Stimulated activated CD4-positive, alpha-beta T cell treated with anti-CD3 and anti-CD28 coated beads, Interleukin-2, amount 100 ng/mL, for 4 hours (primary cell): ENCODE measurements around the gene ZNF653.

Experiments
- DNase-seq: peaks from one replicate; pipeline ENCODE4 v3.0.0-alpha.2; 2020; ENCODE audit warnings: low read depth

The ZNF653 gene

GRCh38 chr19:11505504-11506100, at the start of gene ZNF653:
Gene ZNF653 (minus strand): TSS chr19:11505839. CDS start chr19:11505786, 53 bp downstream.
- DNase-seq: peak; percentile 93

- DNase-seq: no peak
Observed at GRCh38 chr19:11555246-11555645, 49.6 kb upstream of the ZNF653 start.

DNA sequence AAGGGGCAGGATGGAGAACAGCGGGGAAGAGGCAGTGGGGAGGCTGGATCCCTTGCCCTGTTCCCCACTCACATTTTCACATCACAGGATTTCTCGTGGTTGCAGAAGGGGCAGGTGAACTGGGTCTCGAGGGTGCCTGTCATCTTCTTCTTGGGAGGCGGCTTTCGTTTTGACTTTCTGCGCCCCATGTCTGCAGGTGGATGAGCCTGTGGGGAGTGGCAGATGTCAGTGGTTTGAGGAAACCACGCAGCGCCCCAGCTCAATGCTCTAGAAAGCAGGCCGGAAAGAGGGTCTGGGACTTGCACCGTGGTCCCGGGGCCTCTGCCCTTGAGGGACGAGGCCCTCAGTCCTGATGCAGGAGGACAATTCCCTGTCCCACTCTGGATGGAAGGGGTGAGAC, 48.5 kb upstream of the ZNF653 start:
- no peak for DNase-seq

DNA sequence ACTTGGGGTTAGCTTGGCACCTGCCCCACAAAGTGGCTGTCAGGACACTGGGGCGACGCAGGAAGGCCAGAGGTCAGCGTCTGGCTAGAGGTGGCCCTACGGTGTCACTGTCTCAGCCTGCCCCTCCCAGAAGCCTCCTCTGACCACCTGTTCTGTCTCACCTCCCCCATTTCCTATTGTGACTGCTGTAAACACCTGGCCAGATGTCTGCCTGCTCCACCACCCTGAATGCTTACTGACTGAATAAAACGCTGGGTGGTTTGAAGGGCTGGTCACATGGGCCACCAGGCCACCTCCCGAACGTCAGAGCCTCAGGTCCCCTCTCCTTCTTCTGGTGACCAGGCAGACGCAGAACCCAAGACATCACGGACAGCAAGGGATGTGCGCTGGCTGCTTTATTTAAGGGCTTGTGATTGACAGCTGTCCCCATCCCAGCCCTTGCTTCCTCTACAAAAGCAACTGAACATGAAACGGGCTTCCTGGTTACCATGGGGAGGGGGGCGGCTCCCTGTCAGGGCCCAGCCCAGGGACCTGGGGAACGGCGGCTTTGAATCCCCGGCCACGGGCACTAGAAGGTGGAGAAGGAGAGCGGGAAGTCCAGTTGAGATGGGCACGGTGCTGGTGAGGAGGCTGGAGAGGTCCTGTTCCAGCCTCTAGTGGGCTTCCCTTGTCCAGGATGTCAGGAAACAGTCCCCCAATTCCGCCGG, 47.2 kb upstream of the ZNF653 start:
- no peak for DNase-seq

GRCh38 chr19:11551603-11552235, 46.1 kb upstream of the ZNF653 start:
- no peak for DNase-seq

DNA sequence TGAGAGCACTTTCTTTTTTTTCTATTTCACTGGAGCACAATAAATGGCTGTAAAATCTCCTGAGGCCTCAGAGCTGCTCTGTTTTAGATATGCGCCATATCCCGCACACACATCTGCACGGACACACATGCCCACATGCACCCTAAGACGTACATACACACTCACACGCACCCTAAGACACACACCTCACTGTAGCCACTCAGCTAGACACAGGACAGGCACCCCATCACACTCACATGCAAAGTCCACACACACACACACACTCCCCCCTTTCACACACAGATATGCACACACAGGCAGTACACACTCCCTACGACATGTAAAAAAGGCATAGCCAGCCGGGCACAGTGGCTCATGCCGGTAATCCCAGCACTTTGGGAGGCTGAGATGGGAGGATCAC, 44.6 kb upstream of the ZNF653 start:
- DNase-seq: no peak

GRCh38 chr19:11549386-11549953, 43.8 kb upstream of the ZNF653 start:
- DNase-seq: no peak

DNA sequence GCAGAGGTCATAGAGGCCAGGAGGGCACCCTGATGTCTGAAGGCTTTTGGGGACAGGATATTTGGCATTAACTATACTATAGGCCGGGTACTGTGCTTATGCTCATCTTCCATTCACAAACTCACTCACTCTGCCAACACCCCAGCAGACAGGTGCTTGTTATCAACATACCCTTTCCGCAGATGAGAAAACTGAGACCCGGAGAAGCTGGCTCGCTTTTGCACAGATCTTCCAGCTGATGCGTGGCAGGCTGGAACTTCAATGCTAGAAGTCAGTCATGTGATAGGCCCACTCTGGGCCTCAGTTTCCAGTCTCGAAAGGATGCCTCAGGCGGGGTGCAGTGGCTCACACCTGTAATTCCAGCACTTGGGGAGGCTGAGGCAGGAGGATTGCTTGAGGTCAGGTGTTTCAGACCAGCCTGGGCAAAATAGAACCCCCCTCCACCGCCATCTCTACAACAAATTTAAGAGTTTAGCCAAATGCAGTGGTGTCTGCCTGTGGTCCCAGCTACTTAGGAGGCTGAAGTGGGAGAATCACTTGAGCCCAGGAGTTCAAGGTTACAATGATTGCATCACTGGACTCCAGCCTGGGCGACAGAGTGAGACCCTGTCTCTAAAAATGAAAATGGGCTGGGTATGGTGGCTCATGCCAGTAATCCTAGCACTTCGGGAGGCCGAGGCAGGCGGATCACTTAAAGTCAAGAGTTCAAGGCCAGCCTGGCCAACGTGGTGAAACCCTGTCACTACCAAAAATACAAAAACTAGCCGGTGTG, 42.5 kb upstream of the ZNF653 start:
- no peak for DNase-seq

DNA sequence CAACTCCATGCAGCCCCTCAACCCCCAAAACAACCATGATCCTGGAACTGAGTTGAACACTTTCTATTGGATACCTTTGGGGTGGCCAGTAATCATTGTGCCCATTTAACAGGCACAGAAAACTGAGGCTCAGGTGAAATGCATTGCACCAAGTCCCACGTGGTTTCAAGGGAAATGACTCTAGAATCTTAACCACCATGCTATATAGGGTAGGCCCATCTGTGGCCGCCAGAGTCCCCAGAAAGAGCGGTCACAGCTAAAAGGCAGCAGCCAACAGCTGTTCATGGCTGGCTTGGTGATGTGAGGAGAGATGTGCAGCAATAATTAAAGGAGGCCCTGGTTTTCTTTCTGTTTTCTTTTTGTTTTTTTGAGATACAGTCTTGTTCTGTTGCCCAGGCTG, 35.6 kb upstream of the ZNF653 start:
- no peak for DNase-seq

GRCh38 chr19:11540645-11541044, 35.0 kb upstream of the ZNF653 start:
- DNase-seq: no peak

DNA sequence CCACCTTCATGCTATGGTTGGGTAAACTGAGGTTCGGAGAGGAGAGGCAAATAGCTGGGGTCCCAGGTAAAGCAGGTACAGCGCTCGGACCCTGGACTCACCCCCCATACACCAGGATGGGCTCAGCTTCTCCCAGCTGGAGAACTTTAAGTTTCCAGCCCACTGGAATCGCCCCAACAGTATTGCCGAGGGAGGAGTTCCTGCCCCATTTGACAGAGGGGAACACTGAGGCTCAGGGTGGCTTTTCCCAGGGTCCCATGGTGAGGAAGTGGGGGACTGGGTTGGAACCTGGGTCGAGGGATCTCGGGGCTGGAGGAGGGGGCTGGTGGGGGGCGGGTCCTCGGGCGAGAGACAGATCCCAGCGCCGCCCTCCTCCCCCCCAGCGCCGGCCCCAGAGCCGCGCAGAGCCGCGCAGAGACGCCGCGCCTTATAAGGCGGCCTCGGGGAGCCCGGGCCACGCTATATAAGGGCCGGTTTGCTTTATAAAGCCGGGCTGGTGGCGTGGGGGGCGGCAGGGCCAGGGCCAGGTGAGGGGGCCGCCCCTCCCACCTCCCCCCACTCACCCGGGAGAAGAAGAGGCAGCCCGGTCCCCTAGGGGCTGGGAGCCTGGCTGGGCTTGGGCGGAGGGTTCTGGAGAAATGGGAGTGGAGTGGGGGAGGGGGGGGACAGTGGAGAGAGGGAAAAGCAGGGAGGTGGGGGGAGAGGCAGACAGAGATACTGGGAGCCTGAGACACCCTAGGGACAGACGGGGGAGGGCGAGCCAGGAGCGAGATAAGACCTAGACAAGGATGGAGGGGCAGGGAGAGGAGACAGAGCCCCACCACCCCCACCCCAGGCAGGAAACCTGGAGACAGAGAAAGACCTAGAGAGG, 34.1 kb upstream of the ZNF653 start:
- DNase-seq: no peak

GRCh38 chr19:11538232-11539036, 32.8 kb upstream of the ZNF653 start, which contains the start of gene CNN1:
Gene CNN1 (plus strand): TSS chr19:11538851. CDS start chr19:11538928, 77 bp downstream.
- no peak for DNase-seq

DNA sequence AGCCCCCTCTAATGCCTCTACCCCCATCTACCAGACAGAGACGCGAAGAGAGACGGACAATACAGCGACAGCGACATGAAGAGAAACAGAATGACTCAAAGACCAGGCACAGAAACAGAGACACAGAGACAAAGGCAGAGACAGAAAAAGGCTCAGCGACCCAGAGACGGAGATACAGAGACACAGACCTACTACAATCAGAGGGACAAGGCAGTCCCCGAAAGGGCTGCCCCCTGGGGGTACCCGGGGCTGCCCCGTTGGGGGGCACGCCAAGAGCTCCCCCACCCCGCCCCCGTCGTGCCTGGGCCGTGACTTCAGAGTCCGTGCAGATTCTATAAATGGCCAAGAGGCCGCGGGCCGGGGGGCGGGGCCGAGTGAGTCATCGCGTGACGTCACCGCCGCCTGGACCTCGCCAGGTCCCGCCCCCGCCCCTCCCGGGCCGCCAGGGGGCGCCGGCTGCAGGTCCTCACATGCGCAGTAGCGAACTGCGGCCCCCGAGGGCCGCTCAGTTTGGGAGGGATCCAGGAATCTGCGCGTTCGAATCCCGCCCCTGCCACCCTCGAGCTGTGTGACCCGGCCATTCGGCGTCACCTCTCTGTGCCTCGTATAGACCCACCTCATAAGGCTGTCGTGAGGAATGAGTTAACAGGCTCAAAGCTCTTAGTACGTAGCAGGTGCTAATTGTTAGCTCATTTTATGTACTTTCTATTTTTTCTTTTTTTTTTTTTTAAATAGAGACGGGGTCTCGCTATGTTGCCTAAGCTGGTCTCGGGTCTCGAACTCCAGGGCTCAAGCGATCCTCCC, 30.4 kb upstream of the ZNF653 start:
- peak; percentile 71 for DNase-seq

GRCh38 chr19:11534948-11535347, 29.3 kb upstream of the ZNF653 start:
- no peak for DNase-seq

DNA sequence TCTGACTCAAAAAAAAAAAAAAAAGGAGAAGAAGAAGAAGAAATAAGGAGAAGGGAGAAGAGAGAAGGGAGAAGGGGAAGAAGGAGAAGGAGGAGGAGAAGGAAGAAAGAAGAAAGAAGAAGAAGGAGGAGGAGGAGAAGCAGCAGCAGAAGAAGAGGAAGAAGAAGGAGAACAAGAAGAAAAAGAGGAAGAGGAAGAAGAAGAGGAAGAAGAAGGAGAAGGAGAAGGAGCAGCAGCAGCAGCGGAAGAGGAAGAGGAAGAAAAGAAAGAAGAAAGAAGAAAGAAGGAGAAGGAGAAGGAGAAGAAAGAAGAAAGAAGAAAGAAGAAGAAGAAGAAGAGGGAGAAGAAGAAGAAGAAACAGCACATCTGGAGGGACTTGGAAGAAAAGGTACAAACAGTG, 28.9 kb upstream of the ZNF653 start:
- DNase-seq: no peak

DNA sequence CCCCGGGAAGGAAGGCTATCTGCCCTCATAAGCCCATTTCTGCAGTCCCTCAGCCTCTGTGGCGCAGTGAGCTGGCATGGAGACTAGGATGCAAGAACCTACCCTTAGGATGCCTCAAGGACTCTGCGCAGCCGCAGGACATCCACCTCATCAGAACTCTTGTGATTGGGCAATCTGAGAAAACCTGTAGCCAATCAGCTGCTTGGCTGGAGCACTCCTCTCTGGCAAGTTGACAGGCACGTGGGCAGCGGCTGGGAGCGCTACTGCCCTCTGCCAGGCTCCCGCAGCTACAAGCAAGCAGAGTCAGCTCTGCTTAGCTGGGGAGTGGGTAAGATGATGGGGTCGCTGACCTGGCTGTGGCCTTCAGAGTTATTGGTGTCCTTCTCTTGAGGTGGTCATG, 24.8 kb upstream of the ZNF653 start:
- DNase-seq: no peak

DNA sequence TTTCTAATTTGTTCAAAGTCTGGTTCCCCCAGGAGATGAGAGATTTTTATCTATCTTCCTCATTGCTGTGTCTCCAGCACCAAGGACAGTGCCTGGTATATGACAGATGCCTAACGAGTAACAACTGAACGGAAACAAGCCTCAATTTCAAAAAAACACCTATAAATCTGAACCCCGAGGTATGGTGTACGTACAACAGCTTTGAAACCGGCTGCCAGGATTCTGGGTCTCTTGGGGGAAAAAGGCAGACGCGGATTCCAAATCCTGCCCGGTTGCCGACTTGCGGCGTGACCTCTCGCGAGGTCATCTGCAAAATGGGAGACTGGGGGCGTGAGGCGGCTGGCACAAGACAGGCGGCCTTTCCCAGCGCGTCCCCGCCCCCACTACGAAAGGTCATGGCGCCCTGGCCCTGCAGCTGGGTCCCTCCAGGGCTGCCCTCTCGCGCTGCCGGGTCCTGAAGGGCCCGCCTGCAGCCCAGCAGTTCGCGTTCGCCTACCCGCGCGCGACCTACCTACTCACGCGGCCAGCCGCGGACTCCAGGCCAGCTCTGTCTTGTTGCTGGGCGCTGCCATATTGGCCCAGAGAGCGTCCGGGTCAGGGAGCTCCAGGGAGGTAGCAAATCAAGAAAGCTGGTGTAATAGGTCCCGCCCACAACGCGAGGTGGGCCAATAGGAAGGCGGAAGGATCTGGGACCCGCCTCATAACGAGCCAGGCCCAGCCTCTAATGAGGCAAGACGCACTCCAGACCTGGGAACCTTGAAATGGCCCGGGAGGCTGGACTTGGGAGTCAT, 23.1 kb upstream of the ZNF653 start, which contains the start of gene ECSIT:
ECSIT (minus strand) TSS at position 584 of the 791 bp plus-strand sequence. CDS start 9,964 bp downstream, outside the sequence.
- peak; percentile 88 for DNase-seq

- DNase-seq: no peak
Observed at GRCh38 chr19:11519138-11519537, 13.5 kb upstream of the ZNF653 start.

DNA sequence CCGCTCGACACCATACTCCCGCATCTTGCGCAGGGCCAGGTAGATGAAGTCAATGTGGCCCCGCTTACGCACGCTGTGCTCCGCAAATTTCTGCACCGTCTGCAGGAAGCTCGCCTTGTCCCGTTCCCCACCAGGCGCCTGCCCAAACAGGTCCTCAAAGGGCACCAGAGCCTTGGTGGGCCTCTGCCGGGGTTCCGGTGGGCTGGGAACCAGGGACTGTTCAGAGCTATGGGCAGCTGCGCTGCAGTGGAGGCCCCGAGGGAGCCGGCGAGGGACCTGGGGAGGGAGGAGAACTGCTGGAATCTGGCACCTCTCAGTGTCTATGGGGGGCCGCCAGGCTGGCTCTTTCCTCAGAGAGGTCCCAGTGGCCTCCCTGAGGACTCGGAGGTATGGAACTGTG, 8.3 kb upstream of the ZNF653 start:
- no peak for DNase-seq
